SIG-M5 treated with dmso at 0.1 percent for 504 hours (cell line): Measurements from ENCODE around the gene TFR2.
A peak's percentile ranks its signal among the peaks of the same experiment; 100 is the strongest.
"Not testable (repeated sequence)": the region's sequence is repeated elsewhere in the genome, so short reads cannot be mapped to it uniquely, and the experiment has no call there.

Source experiments
- DNase-seq: peaks from one replicate; lab custom pipeline; 2025; ENCODE audit not compliant: unreplicated experiment; lab: John Stamatoyannopoulos, UW

Gene TFR2

DNA sequence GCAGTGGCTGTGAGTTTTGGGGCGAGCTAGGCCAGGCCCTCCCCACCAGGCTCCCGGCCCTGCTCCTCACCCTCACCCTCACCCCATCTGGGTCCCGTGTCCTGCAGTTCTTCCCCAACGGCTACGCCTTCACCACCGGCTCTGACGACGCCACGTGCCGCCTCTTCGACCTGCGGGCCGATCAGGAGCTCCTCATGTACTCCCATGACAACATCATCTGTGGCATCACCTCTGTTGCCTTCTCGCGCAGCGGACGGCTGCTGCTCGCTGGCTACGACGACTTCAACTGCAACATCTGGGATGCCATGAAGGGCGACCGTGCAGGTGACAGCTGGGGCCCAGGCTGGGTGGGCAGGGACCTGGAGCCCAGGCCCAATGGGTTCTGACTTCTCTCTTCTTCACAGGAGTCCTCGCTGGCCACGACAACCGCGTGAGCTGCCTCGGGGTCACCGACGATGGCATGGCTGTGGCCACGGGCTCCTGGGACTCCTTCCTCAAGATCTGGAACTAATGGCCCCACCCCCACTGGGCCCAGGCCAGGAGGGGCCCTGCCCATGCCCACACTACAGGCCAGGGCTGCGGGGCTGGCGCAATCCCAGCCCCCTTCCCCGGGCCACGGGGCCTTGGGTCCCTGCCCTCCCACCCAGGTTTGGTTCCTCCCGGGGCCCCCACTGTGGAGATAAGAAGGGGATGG lies 37.1 kb upstream of the TFR2 start:
- DNase-seq: no peak

DNA sequence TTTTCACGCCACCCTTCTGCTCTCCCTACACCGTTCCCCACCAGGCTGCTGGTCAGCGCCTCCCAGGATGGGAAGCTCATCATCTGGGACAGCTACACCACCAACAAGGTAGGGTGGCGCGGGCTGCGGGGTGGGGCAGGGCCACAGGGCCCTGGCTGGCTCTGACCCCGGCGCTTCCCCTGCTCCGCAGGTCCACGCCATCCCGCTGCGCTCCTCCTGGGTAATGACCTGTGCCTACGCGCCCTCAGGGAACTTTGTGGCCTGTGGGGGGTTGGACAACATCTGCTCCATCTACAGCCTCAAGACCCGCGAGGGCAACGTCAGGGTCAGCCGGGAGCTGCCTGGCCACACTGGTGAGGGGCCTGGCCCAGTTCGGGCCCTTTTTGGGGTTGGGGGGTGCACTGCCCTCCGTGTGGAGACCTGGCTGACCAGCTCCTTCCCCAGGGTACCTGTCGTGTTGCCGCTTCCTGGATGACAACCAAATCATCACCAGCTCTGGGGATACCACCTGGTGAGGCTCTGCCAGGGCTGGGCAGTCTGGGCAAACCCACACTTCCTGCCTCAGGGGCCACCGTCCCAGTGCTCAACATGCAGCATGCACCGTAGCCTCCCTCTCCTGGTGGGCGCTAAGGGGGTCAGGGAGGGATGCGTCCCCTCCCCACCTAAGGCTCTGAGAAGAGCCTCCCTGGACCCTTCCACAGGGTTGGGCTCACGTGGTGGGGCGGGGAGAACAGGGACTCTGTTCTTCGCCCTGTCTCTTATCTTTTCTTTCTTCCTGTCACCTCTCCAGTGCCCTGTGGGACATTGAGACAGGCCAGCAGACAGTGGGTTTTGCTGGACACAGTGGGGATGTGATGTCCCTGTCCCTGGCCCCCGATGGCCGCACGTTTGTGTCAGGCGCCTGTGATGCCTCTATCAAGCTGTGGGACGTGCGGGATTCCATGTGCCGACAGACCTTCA lies 36.2 kb upstream of the TFR2 start:
- no peak for DNase-seq

DNA sequence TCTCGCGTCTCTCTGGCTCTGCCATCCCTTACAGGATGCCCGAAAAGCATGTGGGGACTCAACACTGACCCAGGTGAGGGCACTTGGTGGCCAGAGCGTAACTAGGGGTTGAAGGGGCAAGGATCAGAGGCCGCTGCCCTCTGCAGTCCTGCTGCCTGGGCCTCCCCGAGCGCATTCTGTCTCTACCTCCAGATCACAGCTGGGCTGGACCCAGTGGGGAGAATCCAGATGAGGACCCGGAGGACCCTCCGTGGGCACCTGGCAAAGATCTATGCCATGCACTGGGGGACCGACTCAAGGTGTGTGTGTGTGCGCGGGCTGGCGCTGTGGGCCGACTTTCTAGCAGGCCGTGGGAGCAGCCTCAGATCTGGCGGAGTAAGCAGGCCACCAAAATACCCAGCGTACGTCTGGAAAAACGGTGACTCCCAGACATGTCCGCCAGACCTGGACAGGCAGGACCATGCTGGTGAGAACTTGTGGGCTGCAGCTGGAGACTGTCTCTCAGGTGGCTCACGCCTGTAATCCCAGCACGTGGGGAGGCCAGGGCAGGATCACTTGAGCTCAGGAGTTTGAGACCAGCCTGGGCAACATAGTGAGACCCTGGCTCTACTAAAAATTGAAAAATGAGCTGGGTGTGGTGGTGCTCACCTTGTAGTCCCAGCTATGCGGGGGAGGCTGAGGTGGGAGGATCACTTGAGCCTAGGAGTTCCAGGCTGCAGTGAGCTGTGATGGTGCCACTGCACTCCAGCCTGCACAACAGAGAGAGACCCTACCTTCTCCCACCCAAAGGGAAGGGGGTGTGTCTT lies 35.4 kb upstream of the TFR2 start:
- DNase-seq: no peak

DNA sequence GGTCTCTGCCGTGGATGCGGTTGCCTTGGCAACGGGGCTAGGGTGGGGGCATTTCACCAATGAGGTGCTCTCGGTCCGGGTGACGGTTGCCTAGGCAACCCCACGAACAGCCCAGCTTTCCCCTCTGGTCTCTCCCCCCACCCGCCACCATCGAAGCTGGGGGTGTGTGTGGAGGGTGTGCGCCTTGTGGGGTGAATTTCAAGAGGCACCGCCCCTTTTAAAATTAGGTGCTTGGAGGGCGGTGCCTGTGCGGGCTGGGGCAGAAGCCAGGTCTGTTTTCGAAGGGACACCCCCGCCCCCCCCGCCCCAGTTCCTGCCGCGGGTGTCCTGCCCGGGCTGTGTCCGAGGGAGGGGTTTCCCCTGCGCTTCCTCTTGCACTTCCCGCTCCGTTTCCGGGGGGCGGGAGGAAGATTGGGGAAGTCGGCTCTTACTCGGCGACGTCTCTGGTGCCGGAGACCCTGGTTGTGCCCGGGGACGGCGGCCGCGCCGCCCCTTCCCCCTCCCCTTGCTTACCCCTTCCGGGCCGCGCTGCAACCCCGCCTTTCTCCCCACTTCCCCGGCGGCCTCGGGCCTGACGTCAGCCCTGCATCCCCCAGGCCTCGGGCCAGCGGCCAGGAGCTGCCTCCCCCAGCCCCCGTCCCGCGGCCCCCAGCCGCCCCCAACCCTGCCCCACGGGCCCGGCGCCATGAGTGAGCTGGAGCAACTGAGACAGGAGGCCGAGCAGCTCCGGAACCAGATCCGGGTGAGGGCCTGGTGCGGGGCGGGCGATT lies 34.4 kb upstream of the TFR2 start:
- peak; percentile 82 for DNase-seq

DNA sequence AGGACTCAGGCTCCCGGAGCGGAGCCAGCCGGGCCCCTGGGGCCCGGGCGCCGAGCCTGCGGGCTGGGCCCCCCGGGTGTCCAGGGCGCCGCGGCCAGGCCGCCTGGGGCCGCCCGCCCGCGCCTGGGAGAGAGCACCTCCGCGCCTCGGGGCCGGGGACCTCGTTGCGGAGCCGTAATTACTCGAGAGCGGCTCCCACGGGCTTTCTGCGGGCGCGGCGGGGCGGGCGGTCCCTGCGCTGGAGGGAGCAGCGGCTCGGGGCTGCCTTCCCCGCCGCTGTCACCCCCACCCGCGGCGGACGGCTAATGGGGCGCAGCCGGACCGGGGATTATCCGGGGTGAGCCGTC lies 33.7 kb upstream of the TFR2 start:
- no peak for DNase-seq

DNA sequence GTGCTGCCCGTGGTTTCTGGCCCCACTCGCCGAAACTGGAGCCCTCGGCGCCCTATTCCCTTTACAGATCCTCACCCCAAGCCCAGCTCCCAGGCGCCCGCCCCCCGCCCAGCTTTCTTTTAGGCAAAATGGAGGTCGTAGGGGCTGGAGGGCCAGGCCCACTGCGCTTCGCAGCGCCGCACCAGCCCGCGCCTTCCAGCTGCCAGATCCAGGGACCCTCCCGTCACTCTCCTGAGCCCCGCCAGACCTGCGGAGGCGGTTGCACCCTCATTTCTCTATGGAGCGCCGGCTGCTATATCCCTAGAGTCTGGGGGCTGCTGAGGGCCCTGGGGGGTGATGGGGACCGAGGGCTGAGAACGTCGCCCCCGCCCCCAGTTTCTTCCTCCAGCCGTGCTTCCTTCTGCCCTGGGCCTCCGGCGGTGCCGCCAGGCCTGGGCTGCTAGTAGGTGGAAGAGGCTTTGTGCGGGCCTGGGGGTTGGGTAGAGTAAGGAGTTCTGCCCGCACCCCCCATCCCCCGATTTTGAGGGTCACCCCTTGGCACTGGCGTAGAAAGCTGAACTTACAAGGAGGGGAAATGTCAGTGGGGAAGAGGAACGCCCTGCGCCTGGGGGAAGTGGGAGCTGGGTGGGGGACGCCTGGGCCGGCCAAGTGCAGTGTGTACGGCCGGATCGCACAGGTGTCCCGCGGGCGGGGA lies 33.2 kb upstream of the TFR2 start:
- peak; percentile 53 for DNase-seq

DNA sequence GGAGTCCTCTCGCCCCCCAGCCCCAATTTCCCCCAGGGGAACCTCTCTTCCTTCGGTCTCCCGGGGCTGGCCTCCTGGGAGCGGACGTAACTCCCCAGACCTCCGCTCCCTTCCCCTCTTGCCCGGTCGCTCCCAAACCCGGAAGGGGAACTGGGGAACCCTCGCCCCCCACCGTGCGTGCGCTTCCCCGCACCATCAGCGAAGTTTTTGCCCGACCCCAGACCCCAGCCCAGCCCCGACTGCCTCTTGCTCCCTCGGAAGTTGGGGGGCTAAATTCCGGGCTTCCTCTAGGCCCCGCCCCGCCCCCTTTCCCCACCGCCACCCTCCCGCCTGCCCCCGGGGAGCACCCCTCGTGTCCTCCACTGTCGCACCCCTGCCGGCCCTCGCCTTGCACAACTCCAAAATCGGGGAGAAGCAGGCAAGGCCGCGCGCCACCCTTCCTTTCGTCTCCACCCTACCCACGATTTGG lies 32.6 kb upstream of the TFR2 start:
- peak; percentile 56 for DNase-seq

DNA sequence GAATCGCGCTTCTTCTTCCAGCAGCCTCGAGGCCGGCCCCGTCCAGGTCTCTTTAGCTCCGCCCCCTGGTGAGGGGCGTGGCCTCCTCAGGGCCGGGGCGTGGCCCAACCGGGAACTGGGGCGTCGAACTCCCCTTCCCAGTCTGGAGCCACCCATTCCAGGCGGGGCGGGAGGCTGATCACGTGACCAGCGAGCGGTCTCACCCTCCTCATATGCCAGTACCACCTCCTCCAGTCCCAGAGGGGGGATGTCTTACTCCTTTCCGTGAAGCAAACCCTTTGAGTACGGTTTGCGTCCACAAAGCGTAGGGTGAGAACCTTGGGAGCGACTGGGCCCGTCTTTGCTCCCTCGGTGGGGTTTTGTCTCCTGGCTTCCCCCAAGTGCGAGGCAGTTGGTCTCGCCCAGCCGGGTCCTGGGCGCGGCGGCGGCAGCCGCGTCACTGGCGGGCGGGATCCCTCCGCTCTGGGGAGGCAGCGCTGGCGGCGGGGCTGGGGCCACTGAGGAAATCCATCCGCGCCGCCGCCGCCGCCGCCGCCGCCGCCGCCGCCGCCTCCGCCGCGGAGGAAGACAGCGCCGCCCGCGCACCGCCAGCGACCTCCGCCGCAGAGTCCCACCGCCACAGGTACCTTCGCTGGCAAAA lies 32.1 kb upstream of the TFR2 start, which contains the start of gene GNB2:
Gene GNB2, plus strand, starts transcription at position 439 of the 640 bp plus-strand sequence. CDS start 2,526 bp downstream, outside the sequence.
- peak; percentile 94 for DNase-seq

DNA sequence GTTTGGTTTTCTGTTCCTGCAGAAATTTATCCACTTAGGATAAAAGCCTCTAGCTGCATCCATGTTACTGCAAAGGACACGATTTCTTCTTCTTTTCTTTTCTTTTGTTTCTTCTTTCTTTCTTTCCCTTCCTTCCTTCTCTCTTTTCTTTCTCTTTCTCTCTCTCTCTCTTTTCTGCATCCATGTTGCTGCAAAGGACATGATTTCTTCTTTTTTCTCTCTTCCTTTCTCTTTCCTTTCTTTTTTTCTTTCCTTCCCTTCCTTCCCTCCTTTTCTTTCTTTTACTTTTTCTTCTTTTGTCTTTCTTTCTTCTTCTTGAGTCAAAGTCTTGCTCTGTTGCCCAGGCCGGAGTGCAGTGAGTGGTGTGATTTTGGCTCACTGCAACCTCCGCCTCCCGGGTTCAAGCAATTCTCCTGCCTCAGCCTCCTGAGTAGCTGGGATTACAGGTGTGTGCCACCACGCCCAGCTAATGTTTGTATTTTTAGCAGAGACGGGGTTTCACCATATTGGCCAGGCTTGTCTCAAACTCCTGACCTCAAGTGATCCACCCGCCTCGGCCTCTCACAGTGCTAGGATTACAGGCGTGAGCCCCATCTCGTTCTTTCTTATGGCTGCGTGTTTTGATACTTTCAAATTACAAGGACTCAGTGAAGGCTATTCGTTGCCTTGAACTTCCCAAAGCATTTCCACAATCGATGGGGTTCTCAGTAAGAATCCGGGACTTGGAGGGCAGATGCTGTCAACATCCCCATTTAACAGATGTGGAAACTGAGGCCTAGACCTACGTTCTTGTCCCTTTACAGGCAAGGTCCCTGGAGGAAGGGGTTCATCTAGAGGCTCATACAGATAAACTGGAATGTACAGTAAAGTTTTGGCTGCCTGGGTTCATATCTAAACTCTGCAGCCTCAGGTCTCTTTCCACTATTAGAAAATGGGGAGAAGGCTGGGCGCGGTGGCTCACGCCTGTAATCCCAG lies 30.3 kb upstream of the TFR2 start:
- DNase-seq: no peak

DNA sequence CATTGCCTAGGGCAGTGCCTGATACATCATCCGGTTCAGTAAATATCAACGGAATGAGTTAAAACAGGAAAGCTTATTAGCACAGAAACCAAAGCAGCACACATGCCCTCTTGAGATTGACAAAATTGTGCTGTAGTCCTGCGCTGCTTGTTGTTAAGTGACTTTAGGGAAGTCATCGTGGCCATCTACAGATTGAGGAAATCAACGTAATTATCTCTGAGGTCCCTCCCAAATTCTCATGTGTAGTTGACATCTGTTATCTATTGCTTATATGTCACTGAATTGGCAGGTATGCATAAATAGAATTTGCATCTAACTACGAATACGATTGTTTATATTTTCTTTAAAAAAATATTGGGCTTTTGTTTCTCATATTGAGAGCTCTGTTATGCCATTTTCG lies 28.7 kb upstream of the TFR2 start:
- peak; percentile 37 for DNase-seq

DNA sequence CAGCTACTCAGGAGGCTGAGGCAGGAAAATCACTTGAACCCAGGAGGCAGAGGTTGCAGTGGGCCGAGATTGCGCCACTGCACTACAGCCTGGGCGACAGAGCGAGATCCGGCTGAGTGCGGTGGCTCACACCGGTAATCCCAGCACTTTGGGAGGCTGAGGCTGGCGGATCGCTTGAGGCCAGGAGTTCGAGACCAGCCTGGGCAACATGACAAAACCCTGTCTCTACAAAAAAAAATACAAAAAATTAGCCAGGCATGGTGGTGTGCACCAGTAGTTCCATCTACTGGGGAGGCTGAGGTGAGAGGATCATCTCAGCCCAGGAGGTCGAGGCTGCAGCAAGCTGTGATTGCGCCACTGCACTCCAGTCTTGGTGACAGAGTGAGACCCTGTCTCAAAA lies 27.8 kb upstream of the TFR2 start:
- not testable (repeated sequence) for DNase-seq

DNA sequence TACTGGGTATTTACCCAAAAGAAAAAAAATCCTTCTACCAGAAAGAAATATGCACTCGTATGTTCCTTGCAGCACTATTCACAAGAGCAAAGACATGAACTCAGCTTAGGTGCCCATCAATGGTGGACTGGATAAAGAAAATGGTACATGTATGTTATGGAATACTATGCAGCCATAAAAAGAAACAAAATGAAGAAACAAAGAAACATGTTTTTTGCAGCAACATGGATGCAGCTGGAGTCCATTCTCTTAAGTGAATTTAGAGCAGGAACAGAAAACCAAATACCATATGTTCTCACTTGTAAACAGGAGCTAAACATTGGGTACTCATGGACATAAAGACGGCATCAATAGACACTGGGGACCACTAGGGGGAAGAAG lies 26.7 kb upstream of the TFR2 start:
- DNase-seq: no peak

DNA sequence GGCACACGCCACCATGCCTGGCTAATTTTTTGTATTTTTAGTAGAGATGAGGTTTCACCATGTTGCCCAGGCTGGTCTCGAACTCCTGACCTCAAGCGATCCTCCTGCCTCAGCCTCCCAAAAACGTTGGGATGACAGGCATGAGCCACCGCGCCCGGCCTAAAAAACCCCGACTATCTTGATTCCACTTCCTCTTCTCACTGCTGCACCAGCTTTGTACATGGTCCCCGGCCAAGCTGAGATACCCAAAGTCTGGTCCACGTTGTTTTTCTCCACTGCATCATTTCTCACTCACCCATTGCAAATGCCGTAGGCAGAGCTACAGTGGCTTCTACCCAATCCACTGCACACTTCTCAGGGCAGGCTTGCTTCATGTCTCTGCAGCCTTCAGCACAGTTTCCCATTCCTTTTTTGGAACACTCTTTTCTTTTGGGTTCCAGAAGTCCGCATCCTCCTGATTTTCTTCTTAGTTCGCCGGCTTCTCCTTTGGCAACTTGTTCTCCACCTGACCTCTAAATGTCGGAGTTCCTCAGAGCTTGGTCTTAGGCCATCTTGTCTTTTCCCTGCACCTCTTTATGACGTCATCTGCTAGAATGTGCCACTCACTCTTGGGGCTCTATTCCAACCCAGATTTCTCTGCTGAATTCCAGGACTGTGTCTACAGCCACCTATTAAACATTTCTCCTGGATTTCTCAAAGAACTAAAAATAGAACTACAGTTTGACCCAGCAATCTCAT lies 26.1 kb upstream of the TFR2 start:
- DNase-seq: no peak

DNA sequence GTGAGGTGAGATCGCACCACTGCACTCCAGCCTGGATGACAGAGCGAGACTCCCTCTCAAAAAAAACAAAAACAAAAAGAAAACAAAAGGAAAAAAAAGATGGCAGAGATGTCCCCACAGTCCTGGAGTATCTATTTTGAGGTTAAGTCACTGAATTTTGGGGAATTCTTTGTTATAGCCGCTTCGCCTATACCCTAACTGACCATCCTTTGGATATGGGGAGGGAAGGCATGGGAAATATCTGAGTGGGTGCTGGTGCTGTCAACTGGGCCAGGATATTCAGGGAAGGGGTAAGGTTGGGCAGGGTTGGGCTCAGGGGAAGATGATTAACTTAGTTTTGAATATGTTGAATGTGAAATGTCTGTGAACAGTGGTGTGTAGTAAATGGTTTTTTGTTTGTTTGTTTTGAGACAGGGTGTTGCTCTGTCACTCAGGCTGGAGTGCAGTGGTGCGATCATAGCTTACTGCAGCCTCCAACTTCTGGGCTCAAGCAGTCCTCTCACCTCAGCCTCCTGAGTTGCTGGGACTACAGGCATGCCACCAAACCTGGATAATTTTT lies 23.9 kb upstream of the TFR2 start:
- no peak for DNase-seq

DNA sequence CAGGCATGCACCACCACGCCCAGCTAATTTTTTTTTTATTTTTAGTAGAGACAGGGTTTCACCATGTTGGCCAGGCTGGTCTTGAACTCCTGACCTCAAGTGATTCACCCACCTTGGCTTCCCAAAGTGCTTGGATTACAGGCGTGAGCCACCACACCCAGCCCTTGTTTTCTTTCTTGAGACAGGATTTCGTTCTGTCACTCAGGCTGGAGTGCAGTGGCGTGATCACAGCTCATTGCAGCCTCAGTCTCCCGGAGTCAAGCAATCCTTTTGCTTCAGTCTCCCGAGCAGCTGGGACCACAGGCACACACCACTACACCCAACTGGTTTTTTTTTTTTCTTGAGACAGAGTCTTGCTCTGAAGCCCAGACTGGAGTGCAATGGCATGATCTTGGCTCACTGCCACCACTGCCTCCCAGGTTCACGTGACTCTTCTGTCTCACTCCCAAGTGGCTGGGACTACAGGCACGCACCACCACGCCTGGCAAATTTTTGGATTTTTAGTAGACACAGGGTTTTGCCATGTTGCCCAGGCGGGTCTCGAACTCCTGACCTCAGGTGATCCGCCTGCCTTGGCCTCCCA lies 20.9 kb upstream of the TFR2 start:
- DNase-seq: not testable (repeated sequence)

DNA sequence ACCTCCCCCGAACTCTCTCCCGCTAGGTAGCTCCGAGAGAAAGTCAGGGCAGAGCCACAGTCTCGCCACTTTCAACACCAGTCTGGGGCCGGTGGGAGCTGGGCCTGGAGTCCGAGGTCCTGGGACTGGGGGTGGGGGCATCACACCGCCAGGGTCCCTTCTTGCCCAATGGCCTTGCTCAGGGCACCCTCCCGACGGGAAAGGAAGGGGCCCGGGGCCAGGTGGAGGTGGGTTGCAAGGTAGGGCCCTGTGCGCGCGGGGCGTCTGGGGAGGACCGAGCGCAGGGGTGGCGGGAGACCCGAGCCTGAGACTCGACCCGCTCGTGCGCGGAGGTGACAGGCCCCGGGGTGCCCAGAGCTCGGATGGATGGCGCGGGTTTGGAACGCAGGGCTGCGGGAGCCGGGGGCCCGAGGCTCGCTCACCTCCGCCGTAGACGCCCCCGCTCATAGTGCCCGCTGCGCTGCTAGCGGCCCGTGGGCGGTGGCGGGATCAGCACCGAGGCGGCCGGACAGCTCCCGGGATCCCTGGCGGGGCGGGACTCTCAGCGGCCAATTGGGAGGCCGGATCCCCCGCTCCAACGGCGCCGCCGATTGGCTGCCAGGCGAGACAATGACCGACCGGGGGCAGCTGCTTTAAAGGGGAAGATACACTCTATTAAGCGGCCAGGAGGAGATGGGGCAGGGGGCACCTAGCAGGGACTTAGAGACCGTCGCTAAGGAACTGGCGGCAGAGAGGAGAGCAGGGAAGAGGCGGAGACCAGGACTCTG lies 14.7 kb upstream of the TFR2 start, which contains the start of gene ACTL6B:
Gene ACTL6B, minus strand, starts transcription at position 541 of the 767 bp plus-strand sequence. Its CDS starts 94 bp downstream, at position 447.
- DNase-seq: no peak
